GM18873 (cell line): ENCODE results near the gene CDH5.
"Not testable (repeated sequence)": the region's sequence is repeated elsewhere in the genome, so short reads cannot be mapped to it uniquely, and the experiment has no call there.

ENCODE experiments used
- ATAC-seq: cut with Tn5 transposase; IDR thresholded peaks from one replicate; pipeline ENCODE4 v1.9.1; 2021; ENCODE audit warnings: mild to moderate bottlenecking, moderate library complexity, moderate number of reproducible peaks; ENCODE audit not compliant: unreplicated experiment, low FRiP score

CDH5 gene

DNA sequence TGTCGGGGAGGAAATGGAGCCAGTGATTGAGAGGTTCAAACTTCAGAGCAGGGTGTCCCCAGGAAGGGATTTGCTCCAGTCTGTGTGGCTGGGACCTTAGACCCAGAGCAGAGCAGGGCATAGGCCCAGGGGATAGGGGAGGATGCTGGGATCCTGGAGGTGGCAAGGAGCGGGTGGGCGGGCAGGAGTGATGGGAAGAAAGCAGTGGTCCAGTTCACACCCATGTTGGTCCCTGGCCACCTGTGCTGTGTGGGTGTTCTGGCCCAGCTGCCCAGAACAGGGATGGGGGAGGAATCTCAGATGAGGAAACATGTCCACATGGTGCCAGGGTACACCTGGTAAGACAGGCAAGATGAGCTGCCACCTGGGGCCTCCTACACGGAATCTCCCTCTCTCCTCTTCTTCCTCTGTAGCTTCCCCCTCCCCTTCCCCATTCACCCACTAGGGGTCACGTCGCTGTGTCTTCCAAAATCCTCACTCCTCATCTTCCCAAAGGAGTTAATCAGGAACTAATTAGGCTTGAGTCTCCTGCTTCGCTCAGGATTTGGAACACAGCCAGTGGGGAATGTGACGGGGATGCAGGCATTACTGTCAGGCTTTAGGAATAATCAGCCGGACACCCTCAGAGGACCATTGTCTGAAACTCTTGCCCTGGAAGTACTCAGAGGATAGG lies 62.9 kb downstream of the CDH5 start:
- ATAC-seq = no peak

DNA sequence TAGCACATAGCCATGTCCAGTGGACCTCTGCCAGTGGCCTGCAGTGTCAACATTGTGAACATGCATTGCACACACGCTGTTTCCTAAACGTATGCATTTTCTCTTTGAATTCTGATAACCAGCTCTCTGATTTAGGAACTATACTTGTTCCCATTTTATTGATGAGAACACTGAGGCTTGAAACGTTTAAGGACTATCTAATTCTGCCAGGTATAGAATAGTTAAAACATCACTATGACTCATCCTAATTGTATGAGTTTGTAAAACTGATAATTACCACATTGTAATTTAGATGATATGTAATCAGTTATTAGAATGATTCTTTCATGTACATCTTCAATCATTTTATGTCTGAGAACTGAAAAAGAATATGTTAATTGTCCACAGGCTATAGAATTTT lies 63.7 kb downstream of the CDH5 start:
- ATAC-seq = no peak

- no peak for ATAC-seq
These were observed 65.3 kb downstream of the CDH5 start for GRCh38 chr16:66431760-66432159.

- no peak for ATAC-seq
These were observed 65.9 kb downstream of the CDH5 start for GRCh38 chr16:66432429-66432828.

- ATAC-seq = no peak
These were observed 68.3 kb downstream of the CDH5 start for GRCh38 chr16:66434619-66435430.

DNA sequence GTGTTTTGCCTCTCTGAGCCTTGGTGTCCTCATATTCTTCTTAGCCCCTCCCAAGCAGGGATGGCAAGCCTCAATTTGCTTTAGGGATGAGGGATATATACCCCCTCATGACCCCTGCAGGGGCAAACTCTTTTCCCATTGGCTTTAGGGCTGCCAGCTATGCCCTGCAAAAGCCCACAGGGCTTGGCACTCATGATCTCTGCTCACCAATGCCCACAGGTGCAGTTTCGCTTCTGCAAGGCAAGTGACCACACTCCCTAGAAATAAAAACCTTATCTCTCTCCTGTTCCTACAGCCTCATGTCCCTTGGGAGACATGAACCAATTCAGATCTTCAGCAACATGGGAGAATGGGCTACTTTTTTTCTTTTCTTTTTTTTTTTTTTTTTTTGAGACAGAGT lies 69.4 kb downstream of the CDH5 start:
- ATAC-seq = no peak

- no peak for ATAC-seq
These were observed 71.0 kb downstream of the CDH5 start for GRCh38 chr16:66437391-66437945.

DNA sequence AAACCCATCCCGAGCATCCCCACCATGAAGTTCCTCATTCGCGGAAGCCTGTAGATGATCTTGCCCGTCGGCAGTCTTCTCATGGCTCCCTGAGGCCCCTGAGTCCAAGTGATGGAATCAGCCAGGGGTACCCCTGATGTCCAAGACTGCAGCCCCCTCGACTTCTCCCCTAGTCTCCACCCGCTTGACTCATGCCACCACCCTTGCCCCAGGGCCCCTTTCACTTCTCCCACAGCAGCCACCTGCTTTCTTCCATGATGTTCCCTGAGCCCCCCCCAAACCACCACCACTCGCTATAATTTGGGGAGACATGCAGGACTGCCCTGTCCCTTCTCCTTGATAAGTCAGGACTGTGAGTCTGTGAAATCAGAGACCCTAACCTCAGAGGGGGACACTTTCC lies 72.0 kb downstream of the CDH5 start:
- ATAC-seq = no peak

GRCh38 chr16:66439051-66439730 lies 72.7 kb downstream of the CDH5 start:
- ATAC-seq = no peak

DNA sequence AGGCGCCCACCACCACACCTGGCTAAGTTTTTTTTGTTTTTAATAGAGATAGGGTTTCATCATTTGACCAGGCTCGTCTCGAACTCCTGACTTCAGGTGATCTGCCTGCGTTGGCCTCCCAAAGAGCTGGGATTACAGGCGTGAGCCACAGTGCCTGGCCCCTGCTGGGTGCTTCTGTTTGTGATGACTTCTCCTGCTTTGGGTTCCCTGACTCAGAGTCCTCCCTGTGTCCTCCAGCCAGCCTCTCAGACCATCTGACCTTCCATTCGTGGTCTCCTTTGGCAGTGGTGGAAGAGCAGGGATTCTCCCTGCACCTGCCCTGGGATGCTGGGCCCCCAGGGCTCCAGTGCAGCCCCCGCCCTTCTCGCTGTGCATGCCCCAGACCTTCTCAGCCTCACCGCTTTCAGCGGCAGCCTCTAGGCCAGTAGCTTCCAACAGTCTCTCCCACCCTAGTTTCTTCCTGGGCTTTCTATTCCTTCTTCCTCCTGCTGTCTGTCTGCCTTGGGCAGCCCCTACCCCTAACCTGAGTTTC lies 73.8 kb downstream of the CDH5 start:
- ATAC-seq = no peak

DNA sequence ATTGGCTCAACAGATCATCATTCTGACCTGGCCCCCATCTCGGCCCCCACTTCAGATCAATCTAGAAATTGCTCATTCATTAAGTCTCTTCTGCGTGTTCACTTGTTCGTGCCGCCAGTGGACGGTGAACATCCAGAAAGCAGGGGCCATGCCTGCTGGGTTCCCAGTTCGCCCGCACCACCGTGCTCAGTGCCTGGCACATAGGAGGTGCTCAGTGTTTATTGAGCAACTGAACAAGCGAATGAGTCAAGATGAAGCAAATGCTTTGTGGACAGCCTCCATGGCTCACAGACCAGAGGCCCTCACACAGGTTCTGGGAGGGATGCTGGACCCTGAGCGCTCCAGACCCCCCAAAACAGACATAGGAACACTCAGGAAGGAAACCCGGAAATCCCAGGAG lies 74.5 kb downstream of the CDH5 start:
- no peak for ATAC-seq

- no peak for ATAC-seq
These were observed 75.3 kb downstream of the CDH5 start for GRCh38 chr16:66441586-66442375.

- ATAC-seq = no peak
These were observed 76.2 kb downstream of the CDH5 start for GRCh38 chr16:66442502-66443268.

- no peak for ATAC-seq
These were observed 76.8 kb downstream of the CDH5 start for GRCh38 chr16:66443269-66443652.

GRCh38 chr16:66444049-66444481 lies 77.6 kb downstream of the CDH5 start:
- ATAC-seq = no peak

DNA sequence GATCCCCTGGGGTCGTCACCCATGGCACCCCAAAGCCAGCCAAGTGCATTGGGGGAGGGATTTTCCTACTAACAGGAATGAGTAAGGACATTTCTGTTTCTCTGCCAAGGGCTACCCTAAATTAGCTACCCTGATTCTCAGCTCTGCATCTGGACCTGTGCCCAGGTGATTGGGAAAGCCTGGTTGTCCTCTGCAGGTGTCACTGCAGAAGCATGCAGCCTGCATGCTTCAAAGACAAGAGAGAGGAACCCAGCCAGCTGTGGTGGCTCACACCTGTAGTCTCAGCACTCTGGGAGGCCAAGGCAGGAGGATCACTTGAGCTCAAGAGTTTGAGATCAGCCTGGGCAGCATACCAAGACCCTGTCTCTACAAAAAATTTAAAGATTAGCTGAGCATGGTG lies 80.2 kb downstream of the CDH5 start:
- no peak for ATAC-seq

GRCh38 chr16:66447491-66447890 lies 81.0 kb downstream of the CDH5 start:
- no peak for ATAC-seq

- no peak for ATAC-seq
These were observed 85.1 kb downstream of the CDH5 start for GRCh38 chr16:66451548-66451947.

DNA sequence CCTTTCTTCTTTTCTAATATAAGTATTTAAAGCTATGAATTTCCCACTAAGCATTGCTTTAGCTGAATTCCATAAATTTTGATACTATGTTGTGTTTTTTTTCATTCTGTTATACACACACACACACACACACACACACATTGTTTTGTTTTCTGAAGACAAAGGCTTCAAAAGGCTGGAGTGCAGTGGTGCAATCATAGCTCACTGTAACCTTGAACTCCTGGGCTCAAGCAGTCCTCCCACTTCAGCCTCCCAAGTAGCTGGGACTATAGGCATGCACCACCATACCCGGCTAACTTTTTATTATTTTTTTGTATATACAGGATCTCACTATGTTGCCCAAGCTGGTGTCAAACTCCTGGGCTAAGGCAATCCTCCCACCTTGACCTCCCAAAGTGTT lies 86.7 kb downstream of the CDH5 start:
- ATAC-seq = not testable (repeated sequence)
